ENCODE results near the gene PARD3.

PARD3 gene

GRCh38 chr10:34333513-34333912, 481.6 kb downstream of the PARD3 start:
- in situ Hi-C loops (cut with HindIII; ENCODE audit: low sequenced_read_pairs) = no loop called here

GRCh38 chr10:34327184-34327583, 487.9 kb downstream of the PARD3 start:
- in situ Hi-C loops (cut with HindIII; ENCODE audit: low sequenced_read_pairs) = no loop called here

GRCh38 chr10:34323192-34323591, 491.9 kb downstream of the PARD3 start:
- in situ Hi-C loops (cut with HindIII; ENCODE audit: low sequenced_read_pairs) = no loop called here

- in situ Hi-C loops (cut with HindIII; ENCODE audit: low sequenced_read_pairs) = no loop called here
Observed at GRCh38 chr10:34320265-34320664, 494.8 kb downstream of the PARD3 start.

- in situ Hi-C loops (cut with HindIII; ENCODE audit: low sequenced_read_pairs) = no loop called here
Observed at GRCh38 chr10:34319197-34319846, 495.8 kb downstream of the PARD3 start.

GRCh38 chr10:34316154-34316553, 498.9 kb downstream of the PARD3 start:
- in situ Hi-C loops (cut with HindIII; ENCODE audit: low sequenced_read_pairs) = no loop called here

DNA sequence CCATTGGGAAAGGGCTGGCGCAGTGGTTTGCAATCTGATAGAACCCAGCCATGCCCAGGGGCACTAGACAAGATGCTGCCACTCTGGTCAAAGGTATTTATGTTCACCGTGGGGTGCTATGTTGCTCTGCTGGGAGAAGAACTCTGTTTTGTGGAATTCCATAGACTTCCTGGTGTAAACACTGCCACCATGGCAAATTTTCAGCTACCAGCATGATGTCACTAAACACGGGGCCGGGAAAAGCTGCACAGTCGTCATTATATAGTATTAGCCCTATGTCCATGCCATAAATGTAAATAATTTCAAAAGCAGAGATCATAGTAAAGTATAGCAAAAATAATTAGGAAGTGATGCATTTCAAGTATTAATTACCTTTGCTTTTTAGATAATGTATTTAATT, 500.6 kb downstream of the PARD3 start:
- in situ Hi-C loops (cut with HindIII; ENCODE audit: low sequenced_read_pairs) = no loop called here

- in situ Hi-C loops (cut with HindIII; ENCODE audit: low sequenced_read_pairs) = no loop called here
Observed at GRCh38 chr10:34313888-34314287, 501.2 kb downstream of the PARD3 start.

DNA sequence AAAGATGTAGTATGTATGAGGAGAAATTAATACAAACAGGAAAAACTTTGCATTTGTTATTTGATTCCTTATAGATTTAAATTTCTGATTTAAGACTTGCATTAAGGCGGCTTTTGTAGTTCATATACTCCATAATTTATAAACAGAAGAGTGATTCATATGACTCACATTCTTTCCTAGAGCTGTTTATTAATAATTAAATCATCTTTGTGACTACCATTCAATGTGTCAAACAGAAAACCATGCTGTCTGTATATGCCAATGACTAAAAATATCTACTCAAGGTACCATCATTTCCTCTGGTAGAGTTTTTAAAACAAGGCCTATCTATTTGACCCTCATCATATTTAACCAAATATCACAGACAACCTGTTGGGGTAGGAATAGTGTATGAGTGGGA, 501.7 kb downstream of the PARD3 start:
- in situ Hi-C loops (cut with HindIII; ENCODE audit: low sequenced_read_pairs) = no loop called here

- in situ Hi-C loops (cut with HindIII; ENCODE audit: low sequenced_read_pairs) = no loop called here
Observed at GRCh38 chr10:34311679-34312078, 503.4 kb downstream of the PARD3 start.

GRCh38 chr10:34310234-34310633, 504.9 kb downstream of the PARD3 start:
- in situ Hi-C loops (cut with HindIII; ENCODE audit: low sequenced_read_pairs) = no loop called here

DNA sequence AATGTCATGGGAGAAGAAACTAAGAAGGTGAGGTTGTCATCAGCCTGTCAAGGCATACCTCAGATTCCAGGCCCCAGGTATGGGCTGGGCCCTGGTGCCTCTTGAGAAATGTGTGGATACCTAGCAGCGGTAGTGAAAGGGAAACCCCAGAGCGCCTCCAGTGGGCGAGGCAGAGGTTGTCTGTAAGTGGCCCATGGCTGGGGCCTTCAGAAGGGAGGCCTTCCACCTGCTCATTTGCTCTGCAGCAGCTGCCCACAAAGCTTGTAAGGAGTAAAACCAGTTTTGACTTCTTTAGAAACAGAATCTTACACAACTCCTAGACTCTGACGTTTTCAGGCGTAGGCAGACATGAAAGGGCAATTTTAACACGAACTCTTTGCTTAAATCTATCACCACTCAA, 509.9 kb downstream of the PARD3 start:
- in situ Hi-C loops (cut with HindIII; ENCODE audit: low sequenced_read_pairs) = no loop called here

- in situ Hi-C loops (cut with HindIII; ENCODE audit: low sequenced_read_pairs) = no loop called here
Observed at GRCh38 chr10:34303022-34303421, 512.1 kb downstream of the PARD3 start.

GRCh38 chr10:34299105-34299611, 515.9 kb downstream of the PARD3 start:
- in situ Hi-C loops (cut with HindIII; ENCODE audit: low sequenced_read_pairs) = no loop called here

- in situ Hi-C loops (cut with HindIII; ENCODE audit: low sequenced_read_pairs) = no loop called here
Observed at GRCh38 chr10:34298346-34298818, 516.7 kb downstream of the PARD3 start.

DNA sequence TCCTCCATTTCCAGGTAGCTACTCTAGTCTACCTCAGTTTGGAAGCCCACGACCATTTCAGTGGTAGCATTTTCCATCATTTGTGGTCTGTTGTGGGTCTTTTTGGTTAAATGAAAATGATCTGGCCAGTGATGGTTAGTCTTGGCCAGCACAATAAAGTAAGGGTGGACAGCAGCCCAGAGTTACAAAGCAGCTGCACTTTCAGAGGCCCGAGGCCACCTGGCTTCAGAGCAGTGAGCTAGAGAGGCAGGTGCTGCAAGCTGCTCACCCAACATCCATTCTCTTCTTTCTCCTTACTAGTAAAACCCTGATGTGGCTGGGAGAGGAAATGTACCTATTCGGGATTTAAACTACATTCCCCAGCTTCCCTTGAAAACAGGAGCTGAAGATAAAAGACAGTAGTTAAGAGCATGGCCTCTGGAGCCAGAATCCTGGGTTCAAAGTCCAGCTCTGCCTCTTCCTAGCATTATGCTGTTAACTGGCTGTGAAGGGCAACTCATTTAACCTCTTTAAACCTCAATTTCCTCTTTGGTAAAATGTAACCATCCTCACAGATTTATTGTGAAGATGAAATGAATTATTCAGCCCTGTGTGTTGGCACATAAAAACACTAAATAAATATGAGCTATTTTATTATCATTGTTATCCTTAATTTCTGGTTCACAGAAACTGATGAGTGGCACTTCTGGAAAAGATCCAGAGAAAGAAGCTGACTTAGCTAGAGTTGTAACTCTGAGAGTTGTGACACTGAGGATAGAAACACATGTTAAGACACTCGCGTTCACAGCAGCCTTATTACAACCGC, 517.4 kb downstream of the PARD3 start:
- in situ Hi-C loops (cut with HindIII; ENCODE audit: low sequenced_read_pairs) = no loop called here

- in situ Hi-C loops (cut with HindIII; ENCODE audit: low sequenced_read_pairs) = no loop called here
Observed at GRCh38 chr10:34295142-34295548, 520.0 kb downstream of the PARD3 start.

DNA sequence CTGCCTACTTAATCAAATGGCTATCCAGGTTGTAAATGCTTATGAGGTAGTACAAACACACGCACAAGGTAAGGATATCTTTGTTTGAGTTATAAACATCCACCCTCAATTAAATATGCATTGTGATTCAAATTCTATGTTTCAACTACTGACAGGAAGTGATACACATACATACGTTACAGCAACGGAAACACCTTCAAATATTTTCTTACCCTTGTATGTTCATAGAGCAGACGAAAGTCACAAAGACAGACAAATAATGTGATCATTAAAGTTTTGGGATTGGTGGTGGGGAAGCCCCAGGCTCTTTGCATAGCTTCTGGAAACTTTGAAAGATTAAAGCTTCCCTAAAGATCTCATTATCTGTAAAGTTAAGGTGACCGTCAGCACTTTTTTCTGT, 521.0 kb downstream of the PARD3 start:
- in situ Hi-C loops (cut with HindIII; ENCODE audit: low sequenced_read_pairs) = no loop called here

- in situ Hi-C loops (cut with HindIII; ENCODE audit: low sequenced_read_pairs) = no loop called here
Observed at GRCh38 chr10:34292675-34293074, 522.4 kb downstream of the PARD3 start.

DNA sequence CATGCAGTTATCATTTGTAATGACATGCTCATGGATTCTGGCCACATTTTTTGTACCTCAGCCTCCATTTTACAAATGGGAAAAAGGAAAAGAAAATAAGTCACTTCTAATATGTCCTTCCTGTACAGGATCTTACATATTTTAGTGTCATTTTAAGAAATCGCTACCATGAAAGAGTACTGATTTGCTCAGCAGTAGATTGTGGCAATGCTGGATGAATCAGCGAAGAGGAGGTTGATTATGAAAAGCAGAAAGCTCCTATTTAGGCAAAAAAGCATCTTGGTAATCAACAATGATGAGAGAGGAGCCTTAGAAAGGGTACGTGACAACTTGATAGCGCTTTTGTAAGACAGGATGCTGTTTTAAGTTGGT, 522.9 kb downstream of the PARD3 start:
- in situ Hi-C loops (cut with HindIII; ENCODE audit: low sequenced_read_pairs) = no loop called here

- in situ Hi-C loops (cut with HindIII; ENCODE audit: low sequenced_read_pairs) = no loop called here
Observed at GRCh38 chr10:34291466-34292193, 523.5 kb downstream of the PARD3 start.

Measured in DLD1 (cell line).